ENCODE results near the gene TMEFF2. TPM values are rescaled to one million over a fixed set of nuclear protein-coding genes. Genes with fewer than 3 reads are reported as not detected.

The TMEFF2 gene
- total RNA-seq, 2 donors from 2014 or later = 3.2 to 55.8 TPM

- no peaks in the 10 kb centered on the region for H3K36me3 ChIP-seq
- no peaks in the 10 kb centered on the region for H3K27me3 ChIP-seq (replicated peaks; ENCODE audit: insufficient read depth)
- TF ChIP-seq CTCF (IDR thresholded peaks at IDR 0.05) = no peak
- no peak for TF ChIP-seq POLR2AphosphoS5 (IDR thresholded peaks at IDR 0.05)
- H3K4me1 ChIP-seq (replicated peaks) = no peaks in the 10 kb centered on the region
- H3K27ac ChIP-seq = no peak overlapping the region
- H3K4me3 ChIP-seq = no peak overlapping the region
- H3K9me3 ChIP-seq = no peaks in the 10 kb centered on the region
- intact Hi-C loops (cut with DNase I) = no loop called here
- DNase-seq (ENCODE audit: low spot score) = no peak
These were observed 14.1 kb upstream of the TMEFF2 start for GRCh38 chr2:192208848-192209247.

DNA sequence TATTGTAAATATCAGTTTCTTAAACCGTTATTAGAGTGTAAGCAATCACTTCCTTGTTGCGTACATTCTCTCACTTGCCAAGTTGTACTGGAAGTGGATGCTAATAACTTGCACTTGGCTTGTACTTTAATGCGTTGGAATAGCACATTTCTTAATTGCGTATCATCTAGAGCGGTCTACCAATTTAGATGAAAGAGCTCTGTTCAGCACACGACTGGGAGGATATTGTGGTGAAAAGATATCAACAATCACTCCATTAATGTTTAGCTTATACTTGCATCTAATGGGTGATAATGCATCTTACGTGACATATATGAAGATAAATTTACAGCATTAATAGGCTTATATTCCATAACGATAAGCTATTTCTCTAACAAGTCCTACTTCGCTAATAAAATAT lies 11.7 kb upstream of the TMEFF2 start:
- no peak for TF ChIP-seq CTCF (IDR thresholded peaks at IDR 0.05)
- no peak for TF ChIP-seq POLR2AphosphoS5 (IDR thresholded peaks at IDR 0.05)
- no peak for TF ChIP-seq POLR2A (IDR thresholded peaks at IDR 0.05)
- Histone ChIP-seq H3K4me3 (no peak overlapping the region), H3K27me3 (replicated peaks; ENCODE audit: insufficient read depth) (no peaks in the 10 kb centered on the region), H3K9me3 (no peaks in the 10 kb centered on the region), H3K4me1 (replicated peaks) (no peaks in the 10 kb centered on the region), H3K27ac (no peak overlapping the region), H3K36me3 (no peaks in the 10 kb centered on the region)
- DNase-seq (ENCODE audit: low spot score) = no peak
- intact Hi-C loops (cut with DNase I) = no loop called here
- 57% methylated on average over 9 of the region's 9 CpGs for WGBS

GRCh38 chr2:192203876-192204275 lies 9.1 kb upstream of the TMEFF2 start:
- Histone ChIP-seq H3K4me1 (replicated peaks) (no peaks in the 10 kb centered on the region), H3K9me3 (no peaks in the 10 kb centered on the region), H3K4me3 (no peak overlapping the region), H3K27ac (no peak overlapping the region), H3K27me3 (replicated peaks; ENCODE audit: insufficient read depth) (no peaks in the 10 kb centered on the region), H3K36me3 (no peaks in the 10 kb centered on the region)
- TF ChIP-seq CTCF (IDR thresholded peaks at IDR 0.05) (no peak), POLR2A (IDR thresholded peaks at IDR 0.05) (no peak), POLR2AphosphoS5 (IDR thresholded peaks at IDR 0.05) (no peak)
- intact Hi-C loops (cut with DNase I) = no loop called here
- no peak for DNase-seq (ENCODE audit: low spot score)
- WGBS = 80% methylated on average over 1 of the region's 1 CpG

DNA sequence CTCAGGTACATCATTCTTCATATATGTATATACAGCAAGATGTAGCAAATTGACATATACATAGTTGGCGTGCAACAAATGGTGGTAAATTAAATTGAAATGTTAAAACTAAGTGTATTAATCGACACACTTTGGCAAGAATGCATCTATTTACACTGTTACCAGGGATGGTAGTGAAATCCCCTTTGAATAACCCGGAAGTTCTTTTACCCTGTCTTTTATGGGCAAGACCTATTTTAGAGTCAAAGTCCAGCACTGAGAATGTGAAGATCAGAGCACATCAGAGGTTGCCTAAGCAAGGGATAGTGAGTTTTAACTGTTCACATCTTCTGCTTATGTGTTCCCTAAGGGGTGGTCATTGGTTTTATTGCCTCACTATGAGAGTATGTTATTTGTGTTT lies 7.6 kb upstream of the TMEFF2 start:
- no peak overlapping the region for H3K4me3 ChIP-seq
- no peaks in the 10 kb centered on the region for H3K36me3 ChIP-seq
- H3K9me3 ChIP-seq = no peaks in the 10 kb centered on the region
- 86% methylated on average over 3 of the region's 3 CpGs for WGBS
- H3K4me1 ChIP-seq (replicated peaks) = no peaks in the 10 kb centered on the region
- H3K27ac ChIP-seq = no peak overlapping the region
- no peaks in the 10 kb centered on the region for H3K27me3 ChIP-seq (replicated peaks; ENCODE audit: insufficient read depth)
- DNase-seq (ENCODE audit: low spot score) = no peak
- intact Hi-C loops (cut with DNase I) = no loop called here
- TF ChIP-seq POLR2AphosphoS5 (IDR thresholded peaks at IDR 0.05) (no peak), CTCF (IDR thresholded peaks at IDR 0.05) (no peak), POLR2A (IDR thresholded peaks at IDR 0.05) (no peak)

- no peak for DNase-seq (ENCODE audit: low spot score)
- no peak overlapping the region for H3K4me3 ChIP-seq
- intact Hi-C loops (cut with DNase I) = no loop called here
- WGBS = 64% methylated on average over 1 of the region's 1 CpG
- no peaks in the 10 kb centered on the region for H3K9me3 ChIP-seq
- no peaks in the 10 kb centered on the region for H3K4me1 ChIP-seq (replicated peaks)
- peaks cover 6% of the 10 kb centered on the region for H3K27me3 ChIP-seq (replicated peaks; ENCODE audit: insufficient read depth)
- no peak overlapping the region for H3K27ac ChIP-seq
- TF ChIP-seq CTCF (IDR thresholded peaks at IDR 0.05) = no peak
- no peak for TF ChIP-seq POLR2A (IDR thresholded peaks at IDR 0.05)
- no peak for TF ChIP-seq POLR2AphosphoS5 (IDR thresholded peaks at IDR 0.05)
- no peaks in the 10 kb centered on the region for H3K36me3 ChIP-seq
These were observed 6.4 kb upstream of the TMEFF2 start for GRCh38 chr2:192201116-192201515.

Measured in prostate gland (tissue), 2 donors.